Omental fat pad (tissue), 4 donors: ENCODE results near the gene RASL11A. TPM values are rescaled to one million over a fixed set of nuclear protein-coding genes. Genes with fewer than 3 reads are reported as not detected.

Experiments used
- ATAC-seq: fragments of 150-250 bp; one replicate; pipeline ENCODE4 v1.9.1; 2016; ENCODE audit warnings: mild to moderate bottlenecking, moderate library complexity; ENCODE audit not compliant: low FRiP score
- DNase-seq: peaks from one replicate; pipeline ENCODE4 v3.0.0-alpha.2; 2019; ENCODE audit warnings: low spot score
- CTCF ChIP-seq, 3 donors: fragments of 450-650 bp; IDR thresholded peaks; one replicate each; pipeline ENCODE4 v1.5.1; 2016 to 2017; ENCODE audit warnings: antibody characterized with exemption in 3 of 3, mild to moderate bottlenecking in 3 of 3, moderate library complexity in 2 of 3
- total RNA-seq, 4 donors: library from RNA; depleted of rRNA; stranded (reverse); fragments of >200 nt; gene quantifications; one replicate each; pipeline ENCODE4 v1.1.0, GENCODE V29; 2016

Gene RASL11A
- total RNA-seq, 4 donors from 2014 or later, result 32.6 to 50.9 (median 38.4) TPM

DNA sequence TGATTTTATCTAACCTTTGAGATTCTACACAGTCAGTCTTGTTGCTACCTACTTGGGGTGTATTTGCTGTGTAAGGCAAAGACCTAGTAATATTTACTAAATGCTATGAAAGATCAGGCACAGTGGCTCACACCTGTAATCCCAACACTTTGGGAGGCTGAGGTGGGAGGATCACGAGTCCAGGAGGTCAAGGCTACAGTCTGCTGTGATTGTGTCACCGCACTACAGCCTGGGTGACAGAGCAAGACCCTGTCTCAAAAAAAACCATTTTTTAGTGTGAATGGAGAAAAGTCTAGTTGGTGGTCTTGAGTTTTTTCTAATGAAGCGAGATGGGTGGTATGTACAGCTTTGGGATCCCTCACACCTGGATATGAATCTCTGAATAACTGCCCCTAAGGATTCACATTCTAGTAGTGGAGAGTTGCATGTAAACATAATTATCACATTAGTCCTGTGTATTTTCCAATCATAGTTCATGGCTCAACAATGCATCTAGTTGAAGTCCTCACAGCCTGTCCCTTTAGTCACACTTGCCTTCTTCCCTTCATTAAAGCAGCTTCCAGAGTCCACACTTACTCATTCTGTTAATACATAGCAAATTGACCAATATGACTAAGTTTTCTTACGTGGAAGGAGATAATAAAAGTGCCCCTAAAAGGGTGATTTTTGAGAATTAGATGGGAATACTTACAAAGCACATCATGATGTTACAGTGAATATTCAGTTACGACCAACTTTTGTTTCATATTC is 11.8 kb upstream of the RASL11A start:
- no peak for DNase-seq
- no peak for TF ChIP-seq CTCF (IDR thresholded peaks at IDR 0.05)
- no peak for ATAC-seq

GRCh38 chr13:27259831-27260230 is 10.8 kb upstream of the RASL11A start:
- no peak for ATAC-seq

GRCh38 chr13:27261396-27261795 is 9.2 kb upstream of the RASL11A start:
- no peak for TF ChIP-seq CTCF (IDR thresholded peaks at IDR 0.05)
- no peak for DNase-seq
- no peak for ATAC-seq

More at GRCh38 chr13:27259831-27260230, 10.8 kb upstream of the RASL11A start:
- TF ChIP-seq CTCF (IDR thresholded peaks at IDR 0.05), result no peak
- no peak for DNase-seq

DNA sequence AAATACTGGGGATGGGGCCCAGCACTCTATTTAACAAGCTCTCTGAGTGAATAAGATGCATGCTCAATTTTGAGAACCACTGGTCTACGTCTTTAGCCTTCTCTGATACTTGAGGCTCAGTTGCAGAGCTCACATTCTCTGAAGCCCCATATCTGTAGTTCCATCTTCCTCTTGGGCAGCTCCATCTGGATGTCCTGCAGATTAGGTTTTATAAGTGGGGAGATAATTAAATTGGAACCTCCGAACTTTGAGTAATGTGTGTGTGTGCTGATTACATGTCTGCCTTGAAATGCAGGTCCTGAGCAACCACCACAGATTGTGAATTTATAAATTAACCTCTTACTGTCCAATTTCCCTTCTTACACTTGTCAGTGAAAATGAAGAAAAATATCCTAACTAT is 7.2 kb upstream of the RASL11A start:
- ATAC-seq (no peak), DNase-seq (no peak)
- TF ChIP-seq CTCF (IDR thresholded peaks at IDR 0.05), result no peak

DNA sequence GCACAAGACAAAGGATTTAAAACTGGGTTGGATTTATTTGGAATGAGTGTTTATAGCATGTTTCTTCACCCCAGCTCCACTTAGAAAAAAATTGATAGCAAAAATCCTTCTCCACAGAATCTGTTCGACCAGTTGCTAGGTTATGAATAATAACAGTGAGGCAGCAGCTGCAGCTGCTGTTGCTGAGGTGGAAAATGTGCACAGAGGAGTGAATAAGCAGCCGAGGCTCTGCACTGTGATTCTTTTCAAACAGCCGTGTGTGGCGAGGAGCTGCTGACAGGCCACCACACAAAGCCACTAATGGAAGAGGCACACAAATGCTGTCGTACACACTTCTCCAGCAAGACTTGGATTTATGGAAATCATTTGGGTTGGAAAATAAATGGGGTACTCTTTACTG is 6.4 kb upstream of the RASL11A start:
- ATAC-seq (peak; percentile 69), DNase-seq (no peak)
- TF ChIP-seq CTCF (IDR thresholded peaks at IDR 0.05), result no peak

- no peak for TF ChIP-seq CTCF (IDR thresholded peaks at IDR 0.05)
- no peak for DNase-seq
Measured at GRCh38 chr13:27264648-27265047, 6.0 kb upstream of the RASL11A start.

GRCh38 chr13:27266917-27267316 is 3.7 kb upstream of the RASL11A start:
- TF ChIP-seq CTCF (IDR thresholded peaks at IDR 0.05), result no peak
- DNase-seq (no peak), ATAC-seq (peak; percentile 29)

More at GRCh38 chr13:27264648-27265047, 6.0 kb upstream of the RASL11A start:
- no peak for ATAC-seq
